GM21737 (cell line): ENCODE data around the gene CAMK2G.

ENCODE experiments used
- ATAC-seq: cut with Tn5 transposase; IDR thresholded peaks from one replicate; pipeline ENCODE4 v1.9.1; 2021; ENCODE audit warnings: mild to moderate bottlenecking, moderate library complexity; ENCODE audit not compliant: unreplicated experiment

Gene CAMK2G

GRCh38 chr10:73865459-73866442 lies 8.6 kb downstream of the CAMK2G start:
- peak; percentile 54 for ATAC-seq

- no peak for ATAC-seq
These were observed 9.3 kb downstream of the CAMK2G start for GRCh38 chr10:73865107-73865458.

- ATAC-seq, result no peak
These were observed 10.1 kb downstream of the CAMK2G start for GRCh38 chr10:73864229-73864628.

GRCh38 chr10:73863039-73863817 lies 11.1 kb downstream of the CAMK2G start:
- ATAC-seq, result no peak

GRCh38 chr10:73862011-73862410 lies 12.3 kb downstream of the CAMK2G start:
- no peak for ATAC-seq

- ATAC-seq, result no peak
These were observed 14.4 kb downstream of the CAMK2G start for GRCh38 chr10:73859784-73860491.

- no peak for ATAC-seq
These were observed 14.9 kb downstream of the CAMK2G start for GRCh38 chr10:73859428-73859783.

- ATAC-seq, result no peak
These were observed 15.5 kb downstream of the CAMK2G start for GRCh38 chr10:73858750-73859427.

GRCh38 chr10:73858013-73858708 lies 16.2 kb downstream of the CAMK2G start:
- ATAC-seq, result no peak

- no peak for ATAC-seq
These were observed 16.9 kb downstream of the CAMK2G start for GRCh38 chr10:73857446-73857845.

- no peak for ATAC-seq
These were observed 18.1 kb downstream of the CAMK2G start for GRCh38 chr10:73856261-73856660.

- ATAC-seq, result no peak
These were observed 18.9 kb downstream of the CAMK2G start for GRCh38 chr10:73855413-73855812.

GRCh38 chr10:73854310-73854709 lies 20.0 kb downstream of the CAMK2G start:
- ATAC-seq, result no peak

GRCh38 chr10:73853196-73853595 lies 21.2 kb downstream of the CAMK2G start:
- ATAC-seq, result no peak

GRCh38 chr10:73850863-73851461 lies 23.4 kb downstream of the CAMK2G start:
- ATAC-seq, result no peak

GRCh38 chr10:73850211-73850610 lies 24.1 kb downstream of the CAMK2G start:
- ATAC-seq, result no peak

GRCh38 chr10:73848821-73849489 lies 25.4 kb downstream of the CAMK2G start:
- peak; percentile 91 for ATAC-seq

- no peak for ATAC-seq
These were observed 27.3 kb downstream of the CAMK2G start for GRCh38 chr10:73847031-73847430.

GRCh38 chr10:73843261-73843660 lies 31.1 kb downstream of the CAMK2G start:
- ATAC-seq, result no peak
